ENCODE measurements around the gene NSRP1.
"Not testable (repeated sequence)": the region's sequence is repeated elsewhere in the genome, so short reads cannot be mapped to it uniquely, and the experiment has no call there.

NSRP1 gene

GRCh38 chr17:30084788-30085187, 31.8 kb upstream of the NSRP1 start:
- Histone ChIP-seq H3K79me2 (no peaks in the 10 kb centered on the region), H3K9ac (no peak overlapping the region), H3K4me3 (ENCODE audit: low read depth, low read length) (no peak overlapping the region), H3K9me3 (ENCODE audit: control insufficient read depth, low read length) (no peaks in the 10 kb centered on the region), H3K27ac (no peak overlapping the region), H3K4me2 (ENCODE audit: low read length) (no peak overlapping the region), H3K27me3 (ENCODE audit: control insufficient read depth, insufficient read depth, low read length) (no peaks in the 10 kb centered on the region), H3K36me3 (ENCODE audit: control insufficient read depth, insufficient read depth, low read length) (no peaks in the 10 kb centered on the region), H2AFZ (peak overlapping the region; percentile 30), H3K4me1 (no peaks in the 10 kb centered on the region)
- no peak for TF ChIP-seq CTCF (IDR thresholded peaks at IDR 0.05)

DNA sequence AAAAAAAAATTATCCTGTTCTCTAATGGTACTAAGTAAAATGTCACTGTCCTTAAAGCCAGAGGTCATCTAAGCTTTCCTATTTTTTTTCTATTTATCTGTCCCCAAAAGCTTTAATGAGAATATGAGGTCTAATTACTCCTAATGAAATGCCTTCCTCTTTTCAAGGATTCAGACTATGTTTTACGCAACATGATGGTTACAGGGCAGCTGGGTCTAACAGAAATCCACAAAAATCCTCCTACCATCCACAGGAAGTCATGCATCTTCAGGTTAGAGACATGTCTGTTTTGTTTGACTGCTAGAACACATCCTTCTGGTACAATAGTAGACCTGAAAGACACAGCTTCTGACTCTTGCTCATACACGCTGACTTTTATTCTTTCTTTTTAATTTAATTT, 29.7 kb upstream of the NSRP1 start:
- Histone ChIP-seq H3K4me1 (no peaks in the 10 kb centered on the region), H3K4me2 (ENCODE audit: low read length) (no peak overlapping the region), H3K27me3 (ENCODE audit: control insufficient read depth, insufficient read depth, low read length) (no peaks in the 10 kb centered on the region), H3K27ac (no peak overlapping the region), H3K9ac (no peak overlapping the region), H3K36me3 (ENCODE audit: control insufficient read depth, insufficient read depth, low read length) (no peaks in the 10 kb centered on the region), H3K79me2 (no peaks in the 10 kb centered on the region), H3K4me3 (ENCODE audit: low read depth, low read length) (no peak overlapping the region), H2AFZ (no peak overlapping the region), H3K9me3 (ENCODE audit: control insufficient read depth, low read length) (no peaks in the 10 kb centered on the region)
- TF ChIP-seq CTCF (IDR thresholded peaks at IDR 0.05) = no peak

GRCh38 chr17:30087431-30087830, 29.2 kb upstream of the NSRP1 start:
- not testable (repeated sequence) for H3K4me1 ChIP-seq; H3K79me2 ChIP-seq; H2AFZ ChIP-seq; H3K4me3 ChIP-seq (ENCODE audit: low read depth, low read length); H3K27me3 ChIP-seq (ENCODE audit: control insufficient read depth, insufficient read depth, low read length); H3K36me3 ChIP-seq (ENCODE audit: control insufficient read depth, insufficient read depth, low read length); H3K9ac ChIP-seq; H3K27ac ChIP-seq; H3K4me2 ChIP-seq (ENCODE audit: low read length); H3K9me3 ChIP-seq (ENCODE audit: control insufficient read depth, low read length)

DNA sequence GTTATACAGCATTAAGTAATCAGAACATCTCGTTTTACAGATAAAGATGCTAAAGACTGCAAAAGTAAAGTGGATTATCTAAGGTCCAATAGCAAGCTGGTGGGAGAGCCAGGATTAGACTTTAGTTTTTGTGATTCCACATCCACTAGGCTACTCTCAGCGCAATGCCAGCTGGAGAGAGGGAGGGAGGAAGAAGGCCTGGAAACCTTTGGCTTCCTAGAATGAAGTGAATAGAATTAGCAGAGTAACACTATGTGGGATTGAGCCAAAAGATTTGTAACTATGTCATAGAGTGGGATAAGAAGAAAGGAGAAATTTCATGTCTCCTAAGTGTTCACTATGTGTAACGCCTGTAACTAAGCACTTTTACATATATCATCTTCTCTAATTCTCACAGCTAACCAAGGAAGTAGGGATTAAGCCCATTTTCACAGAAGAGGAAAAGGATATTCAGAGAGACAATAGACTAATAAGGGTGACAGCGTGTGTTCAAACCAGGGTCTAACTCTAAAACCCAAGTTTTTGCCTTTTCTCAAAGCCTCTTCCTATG, 25.4 kb upstream of the NSRP1 start:
- Histone ChIP-seq H3K9ac (no peak overlapping the region), H3K27ac (no peak overlapping the region), H3K79me2 (no peaks in the 10 kb centered on the region), H3K27me3 (ENCODE audit: control insufficient read depth, insufficient read depth, low read length) (no peaks in the 10 kb centered on the region), H3K4me2 (ENCODE audit: low read length) (no peak overlapping the region), H3K9me3 (ENCODE audit: control insufficient read depth, low read length) (no peaks in the 10 kb centered on the region), H3K4me3 (ENCODE audit: low read depth, low read length) (no peak overlapping the region), H3K36me3 (ENCODE audit: control insufficient read depth, insufficient read depth, low read length) (no peaks in the 10 kb centered on the region), H3K4me1 (no peaks in the 10 kb centered on the region), H2AFZ (no peak overlapping the region)
- no peak for TF ChIP-seq CTCF (IDR thresholded peaks at IDR 0.05)

GRCh38 chr17:30091771-30092170, 24.8 kb upstream of the NSRP1 start:
- Histone ChIP-seq H3K79me2 (no peaks in the 10 kb centered on the region), H3K36me3 (ENCODE audit: control insufficient read depth, insufficient read depth, low read length) (no peaks in the 10 kb centered on the region), H3K9ac (no peak overlapping the region), H3K4me2 (ENCODE audit: low read length) (no peak overlapping the region), H3K9me3 (ENCODE audit: control insufficient read depth, low read length) (no peaks in the 10 kb centered on the region), H3K4me3 (ENCODE audit: low read depth, low read length) (no peak overlapping the region), H3K4me1 (no peaks in the 10 kb centered on the region), H3K27ac (no peak overlapping the region), H3K27me3 (ENCODE audit: control insufficient read depth, insufficient read depth, low read length) (no peaks in the 10 kb centered on the region), H2AFZ (no peak overlapping the region)
- TF ChIP-seq CTCF (IDR thresholded peaks at IDR 0.05) = no peak
